Heart right ventricle (tissue), 16 donors: Measurements from ENCODE around the gene NRGN. TPM values are rescaled to one million over a fixed set of nuclear protein-coding genes. Genes with fewer than 3 reads are reported as not detected.

Source experiments
- ATAC-seq, 8 donors: fragments of 200-7000 bp; cut with Tn5 transposase; one replicate each; pipeline ENCODE4 v1.9.1; 2020; ENCODE audit warnings: mild to moderate bottlenecking in 8 of 8, moderate library complexity in 8 of 8, moderate number of reproducible peaks in 1 of 8
- DNase-seq, 2 donors: peaks; one replicate each; pipeline ENCODE4 v3.0.0-alpha.2; 2020
- H3K27ac ChIP-seq, 10 donors: fragments of 200-600 bp; sonication (generic) in 2 of 10; one replicate each; pipeline versions ENCODE4 v1.5.0 to v1.8.0; 2020 to 2022; ENCODE audit warnings: mild to moderate bottlenecking in 3 of 10
- H3K27me3 ChIP-seq, 7 donors: fragments of 200-600 bp; one replicate each; pipeline ENCODE4 v1.8.0; 2021 to 2022; ENCODE audit warnings: mild to moderate bottlenecking in 2 of 7
- H3K36me3 ChIP-seq, 9 donors: fragments of 200-600 bp; sonication (generic) in 1 of 9; one replicate each; pipeline versions ENCODE4 v1.5.0 to v1.8.0; 2020 to 2022; ENCODE audit warnings: mild to moderate bottlenecking in 2 of 9
- H3K4me1 ChIP-seq, 9 donors: fragments of 200-600 bp; sonication (generic) in 1 of 9; one replicate each; pipeline versions ENCODE4 v1.5.0 to v1.8.0; 2020 to 2022; ENCODE audit warnings: mild to moderate bottlenecking in 4 of 9
- H3K4me3 ChIP-seq, 10 donors: fragments of 200-600 bp; sonication (generic) in 2 of 10; one replicate each; pipeline versions ENCODE4 v1.5.0 to v1.8.0; 2020 to 2022; ENCODE audit warnings: mild to moderate bottlenecking in 7 of 10, moderate library complexity in 2 of 10
- H3K9me3 ChIP-seq, 11 donors: fragments of 200-600 bp in 10 of 11; sonication (generic) in 2 of 11; one replicate each; pipeline versions ENCODE4 v1.5.0 to v1.8.0; 2013 to 2022; ENCODE audit warnings: mild to moderate bottlenecking in 2 of 11, control low read depth in 1 of 11, moderate library complexity in 1 of 11
- WGBS, 2 donors: extraction: QIAGEN DNeasy Blood & Tissue Kit; methylation state at CpG; one replicate each; pipeline ENCODE4 v1.1.7; 2013; ENCODE audit warnings: inconsistent platforms in 1 of 2; 5-methylcytosine and 5-hydroxymethylcytosine counted together
- intact Hi-C, 10 donors: fragments of 100-400 bp; cut with DNase I; formaldehyde crosslinking; loops; one replicate each; pipeline versions ENCODE4 v1.11.1 to v1.14.2; 2022
- polyA plus RNA-seq, 2 donors: library from polyadenylated mRNA; stranded (reverse); fragments of 200-250 nt; gene quantifications; one replicate each; pipeline ENCODE4 v1.2.3, GENCODE V29; 2013
- total RNA-seq, 10 donors: library from RNA; stranded (reverse); fragmentation: NEBNext Ultra II Directional in 3 of 10; extraction: Animal tissue kit (Norgen Biotek cat#: 25700) in 3 of 10; gene quantifications; one replicate each; pipeline versions ENCODE4 v1.2.1 to v1.2.4, GENCODE V29; 2021 to 2023
- TF ChIP-seq, protein P1 (sequence below), 9 donors: fragments of 200-600 bp; sonication (generic) in 2 of 9; IDR thresholded peaks; one replicate each; pipeline versions ENCODE4 v1.5.0 to v1.8.0; 2021 to 2022; ENCODE audit warnings: antibody characterized with exemption in 9 of 9, mild to moderate bottlenecking in 5 of 9, moderate library complexity in 1 of 9
- donor health status: Arrhythmogenic right ventricular cardiomyopathy.
- donor health status: ischemic (EF 13 %, LVEDD 7.1; RV severe dilation, severe dysfunction).
- donor health status: healthy with polysubstance abuse.
- donor health status: DM: no; HTN: yes; CAD: no.
- donor health status: DM: no; HTN: no; CAD: no.
- donor health status: ischemic (EF 25% LVEDD 6.9; RV normal size, moderate dysfunction).
- donor health status: ischemic (EF 25% LVEDD 5.7; RV mildly dilated, moderate dysfunction).
- donor health status: healthy.
- donor health status: DM: yes; HTN: yes; CAD: no.
- donor health status: Ischemic cardiomyopathy.
- donor health status: ischemic (EF 35%, LVEDD 5.7; RV mildly dilated, moderate dysfunction).
- donor health status: nonischemic (EF 11% LVEDD 7.7; RV severe dilation, severe dysfunction).
- donor health status: DM: yes; HTN: yes; CAD: no.
- donor health status: PGD.
- donor health status: ischemic (EF 29% LVEDD 5.4; RV normal size, mild dysfunction).
- donor health status: nonischemic (EF 23%, LVEDD 6.1; RV moderate dilation, normal function).

The NRGN gene
- total and polyA plus RNA-seq, 12 donors = 1.5 to 26.0 (median 5.2) TPM

GRCh38 chr11:124759266-124760204 lies 19.8 kb downstream of the NRGN start:
- TF ChIP-seq, protein P1, sequence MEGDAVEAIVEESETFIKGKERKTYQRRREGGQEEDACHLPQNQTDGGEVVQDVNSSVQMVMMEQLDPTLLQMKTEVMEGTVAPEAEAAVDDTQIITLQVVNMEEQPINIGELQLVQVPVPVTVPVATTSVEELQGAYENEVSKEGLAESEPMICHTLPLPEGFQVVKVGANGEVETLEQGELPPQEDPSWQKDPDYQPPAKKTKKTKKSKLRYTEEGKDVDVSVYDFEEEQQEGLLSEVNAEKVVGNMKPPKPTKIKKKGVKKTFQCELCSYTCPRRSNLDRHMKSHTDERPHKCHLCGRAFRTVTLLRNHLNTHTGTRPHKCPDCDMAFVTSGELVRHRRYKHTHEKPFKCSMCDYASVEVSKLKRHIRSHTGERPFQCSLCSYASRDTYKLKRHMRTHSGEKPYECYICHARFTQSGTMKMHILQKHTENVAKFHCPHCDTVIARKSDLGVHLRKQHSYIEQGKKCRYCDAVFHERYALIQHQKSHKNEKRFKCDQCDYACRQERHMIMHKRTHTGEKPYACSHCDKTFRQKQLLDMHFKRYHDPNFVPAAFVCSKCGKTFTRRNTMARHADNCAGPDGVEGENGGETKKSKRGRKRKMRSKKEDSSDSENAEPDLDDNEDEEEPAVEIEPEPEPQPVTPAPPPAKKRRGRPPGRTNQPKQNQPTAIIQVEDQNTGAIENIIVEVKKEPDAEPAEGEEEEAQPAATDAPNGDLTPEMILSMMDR (IDR thresholded peaks at IDR 0.05) = peak in 3 of 9 donors; percentile 9 to 20 (median 20)
- Histone ChIP-seq H3K27me3 (peaks cover 0 to 76% (median 57%) of the 10 kb centered on the region in 7 donors), H3K36me3 (peaks cover 0 to 35% (median 6%) of the 10 kb centered on the region in 9 donors), H3K4me1 (peaks cover 14 to 78% (median 67%) of the 10 kb centered on the region in 9 donors), H3K9me3 (no peaks in the 10 kb centered on the region), H3K27ac (peak overlapping the region; percentile 86 to 99 (median 98)), H3K4me3 (peak overlapping the region; percentile 61 to 94 (median 78))
- DNase-seq (peak; percentile 80 to 88), ATAC-seq (peak; percentile 52 to 91 (median 81))
- intact Hi-C loops = loop anchor here in 7 of 10 donors (5.0 to 10.0 kb wide), 6 partner anchors 38 to 87 kb away; partner anchors contain the start of genes MSANTD2 (in 1 of the 7), SIAE (in 1 of the 7) and SPA17 (in 1 of the 7)
- 15 to 19% methylated on average over 52 of the region's 52 CpGs for WGBS, 2 donors

GRCh38 chr11:124760205-124760652 lies 20.5 kb downstream of the NRGN start:
- Histone ChIP-seq H3K27me3 (peaks cover 0 to 76% (median 57%) of the 10 kb centered on the region in 7 donors), H3K27ac (peak overlapping the region; percentile 86 to 99 (median 98)), H3K4me1 (peaks cover 12 to 71% (median 66%) of the 10 kb centered on the region in 9 donors), H3K9me3 (no peaks in the 10 kb centered on the region), H3K4me3 (peak overlapping the region; percentile 61 to 94 (median 78)), H3K36me3 (peaks cover 0 to 35% (median 6%) of the 10 kb centered on the region in 9 donors)
- DNase-seq = peak; percentile 56 to 69
- intact Hi-C loops = loop anchor here in 6 of 10 donors (5.0 to 10.0 kb wide), 6 partner anchors 37 to 88 kb away; partner anchors contain the start of genes MSANTD2 (in 1 of the 6), SIAE (in 1 of the 6) and SPA17 (in 1 of the 6)
- TF ChIP-seq, protein P1 (IDR thresholded peaks at IDR 0.05) = no peak
- 4% methylated on average over 25 of the region's 25 CpGs for WGBS, 2 donors
- ATAC-seq = peak in 7 of 8 donors; percentile 4 to 25 (median 8)

- H3K27me3 ChIP-seq = peaks cover 0 to 75% (median 57%) of the 10 kb centered on the region in 7 donors
- 51% methylated on average over 3 of the region's 3 CpGs for WGBS, 2 donors
- TF ChIP-seq, protein P1 (IDR thresholded peaks at IDR 0.05) = no peak
These were observed 21.1 kb downstream of the NRGN start for GRCh38 chr11:124760806-124761205.

More at GRCh38 chr11:124760806-124761205, 21.1 kb downstream of the NRGN start:
- H3K36me3 ChIP-seq = peaks cover 0 to 35% (median 6%) of the 10 kb centered on the region in 9 donors
- intact Hi-C loops = loop anchor here in 6 of 10 donors (5.0 to 10.0 kb wide), 6 partner anchors 36 to 89 kb away; partner anchors contain the start of genes MSANTD2 (in 1 of the 6), SIAE (in 1 of the 6) and SPA17 (in 1 of the 6)
- H3K9me3 ChIP-seq = no peaks in the 10 kb centered on the region
- H3K27ac ChIP-seq = peak overlapping the region; percentile 86 to 99 (median 98)
- no peak for ATAC-seq
- H3K4me1 ChIP-seq = peaks cover 12 to 67% (median 60%) of the 10 kb centered on the region in 9 donors
- DNase-seq = no peak
- H3K4me3 ChIP-seq = peak overlapping the region; percentile 61 to 94 (median 78)
